ENCODE measurements around the gene ZNF544.

- TF ChIP-seq CTCF (IDR thresholded peaks at IDR 0.05) (no peak), POLR2A (IDR thresholded peaks at IDR 0.05) (no peak)
These were observed 24.1 kb upstream of the ZNF544 start for GRCh38 chr19:58204566-58204965.
